ENCODE results near the gene SLC26A3.
A peak's percentile ranks its signal among the peaks of the same experiment; 100 is the strongest.

The SLC26A3 gene

DNA sequence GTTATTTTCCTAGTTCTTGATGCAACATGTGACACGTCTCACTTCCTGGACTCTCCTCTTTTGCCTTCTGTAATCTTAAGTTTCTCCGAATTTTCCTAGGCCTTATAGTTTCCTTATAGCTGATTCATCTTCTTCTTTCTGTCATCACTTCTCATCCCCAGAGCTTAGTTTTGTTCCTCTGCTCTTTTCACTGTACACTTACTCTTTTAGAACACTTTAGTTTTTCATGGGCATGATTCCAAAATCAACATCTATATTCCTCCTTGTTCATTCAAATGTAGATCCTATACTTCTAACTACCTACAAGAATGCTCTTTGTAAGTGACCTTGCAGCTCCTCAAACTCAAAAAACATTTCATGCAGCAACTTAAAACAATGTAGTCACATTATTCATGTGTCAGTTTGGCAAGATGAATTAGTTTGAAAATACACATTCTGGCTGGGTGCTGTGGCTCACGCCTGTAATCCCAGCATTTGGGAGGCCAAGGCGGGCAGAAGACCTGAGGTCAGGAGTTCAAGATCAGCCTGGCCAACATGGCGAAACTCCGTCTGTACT, 13.1 kb upstream of the SLC26A3 start:
- DNase-seq (ENCODE audit: low read depth, low spot score): no peak

DNA sequence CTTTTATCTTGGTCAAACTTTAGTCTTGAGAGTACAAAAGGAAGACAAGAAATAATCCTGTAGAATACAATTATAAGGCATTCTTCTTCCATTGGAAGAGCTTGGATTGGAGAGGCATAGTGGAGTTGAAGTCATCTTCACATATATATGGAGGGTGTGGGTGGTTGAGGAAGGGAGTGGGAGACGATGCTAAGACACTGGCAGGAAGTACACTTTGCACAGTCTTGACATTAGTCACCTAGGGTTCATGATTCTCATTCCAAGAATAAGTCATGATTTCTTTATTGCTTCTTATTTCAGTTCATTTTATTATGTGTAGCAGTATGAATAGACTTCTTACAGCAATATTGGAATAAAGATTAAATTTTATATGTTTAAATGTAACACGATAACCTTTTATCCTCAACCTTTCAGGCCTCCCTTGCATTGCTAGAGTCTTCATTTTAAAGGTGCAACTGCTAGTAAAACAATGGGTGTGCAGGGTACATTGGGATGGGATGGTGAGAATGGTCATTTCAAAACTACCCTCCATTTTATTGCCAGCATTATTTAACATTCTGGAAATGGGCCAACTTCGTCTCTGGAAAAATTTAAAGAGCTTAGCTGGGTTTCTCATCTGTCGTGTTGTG, 12.3 kb upstream of the SLC26A3 start:
- no peak for DNase-seq (ENCODE audit: low read depth, low spot score)

DNA sequence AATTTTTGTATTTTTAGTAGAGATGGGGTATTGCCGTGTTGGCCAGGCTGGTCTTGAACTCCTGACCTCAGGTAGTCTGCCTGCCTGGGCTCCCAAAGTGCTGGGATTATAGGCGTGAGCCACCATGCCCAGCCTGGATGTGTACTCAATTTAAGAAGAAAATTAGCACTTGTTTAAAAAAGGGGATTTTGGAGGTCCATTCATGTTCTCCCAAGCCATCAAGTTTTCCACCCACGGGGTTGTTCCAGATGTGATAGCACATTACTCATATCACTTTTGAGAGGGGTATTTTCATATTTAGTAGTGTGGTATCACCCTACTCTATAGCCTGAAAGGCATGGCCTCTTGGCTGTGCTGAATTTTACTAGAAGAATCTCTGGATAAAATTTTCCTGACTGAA, 10.5 kb upstream of the SLC26A3 start:
- no peak for DNase-seq (ENCODE audit: low read depth, low spot score)

DNA sequence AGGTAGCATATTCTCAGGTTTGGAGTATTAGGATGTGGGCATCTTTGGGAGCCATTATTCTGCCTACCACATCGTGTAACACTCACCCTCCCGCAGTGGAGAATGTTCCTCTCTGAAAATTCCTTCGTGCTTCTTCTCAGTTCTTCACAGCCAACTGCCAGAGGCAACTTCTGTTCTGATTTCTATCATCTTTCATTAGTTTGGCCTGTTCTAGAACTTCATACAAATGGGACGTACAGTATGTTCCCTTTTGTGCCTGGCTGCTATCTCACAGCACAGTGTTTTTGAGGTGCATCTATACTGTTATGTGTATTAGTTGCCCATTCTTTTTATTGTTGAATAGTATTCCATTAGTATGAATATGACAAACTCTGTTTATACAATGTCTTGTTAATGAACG, 8.9 kb upstream of the SLC26A3 start:
- no peak for DNase-seq (ENCODE audit: low read depth, low spot score)

- peak; percentile 7 for DNase-seq (ENCODE audit: low read depth, low spot score)
Observed at GRCh38 chr7:107810626-107811025, 7.6 kb upstream of the SLC26A3 start.

DNA sequence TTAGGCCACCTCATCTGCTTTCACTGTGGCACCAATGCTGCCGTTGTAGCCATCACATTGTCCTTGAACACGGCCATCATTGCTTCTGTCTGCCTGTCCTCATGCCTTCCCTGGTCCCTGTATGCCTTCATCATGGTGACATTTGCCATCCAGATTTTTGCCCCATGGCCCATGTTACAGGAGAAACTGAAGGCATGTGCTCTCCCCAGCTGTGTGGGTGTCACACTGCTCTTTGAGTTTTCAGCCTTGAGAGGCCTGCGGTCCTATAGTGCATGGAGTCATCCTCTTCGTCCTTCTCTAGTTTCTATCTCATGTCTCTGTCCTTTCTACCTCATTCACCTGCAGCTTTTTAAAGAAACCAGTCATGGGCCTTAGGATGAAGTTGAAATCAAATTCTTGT, 6.2 kb upstream of the SLC26A3 start:
- no peak for DNase-seq (ENCODE audit: low read depth, low spot score)

- no peak for DNase-seq (ENCODE audit: low read depth, low spot score)
Observed at GRCh38 chr7:107799647-107800264, 3.3 kb downstream of the SLC26A3 start.

- DNase-seq (ENCODE audit: low read depth, low spot score): no peak
Observed at GRCh38 chr7:107792364-107792763, 10.7 kb downstream of the SLC26A3 start.

DNA sequence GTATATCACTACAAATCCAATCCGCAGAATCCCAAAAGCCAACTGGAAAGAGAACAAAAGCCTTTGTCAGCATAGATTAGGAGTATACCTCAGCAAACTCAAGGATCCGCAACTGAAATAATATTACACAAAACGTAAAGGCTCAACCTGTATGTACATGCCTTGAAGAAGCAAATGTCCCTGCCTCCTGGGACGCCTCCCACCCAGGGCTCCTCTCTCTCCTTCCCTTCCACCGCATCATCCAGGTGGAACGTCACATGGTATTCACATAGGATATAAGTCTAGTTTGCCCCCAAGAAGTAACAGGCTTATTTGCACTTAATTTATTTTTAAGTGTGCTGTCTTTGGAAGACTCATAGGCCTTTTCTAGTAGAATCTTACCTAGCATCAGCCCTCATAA, 13.4 kb downstream of the SLC26A3 start:
- no peak for DNase-seq (ENCODE audit: low read depth, low spot score)

- no peak for DNase-seq (ENCODE audit: low read depth, low spot score)
Observed at GRCh38 chr7:107788662-107789061, 14.4 kb downstream of the SLC26A3 start.

DNA sequence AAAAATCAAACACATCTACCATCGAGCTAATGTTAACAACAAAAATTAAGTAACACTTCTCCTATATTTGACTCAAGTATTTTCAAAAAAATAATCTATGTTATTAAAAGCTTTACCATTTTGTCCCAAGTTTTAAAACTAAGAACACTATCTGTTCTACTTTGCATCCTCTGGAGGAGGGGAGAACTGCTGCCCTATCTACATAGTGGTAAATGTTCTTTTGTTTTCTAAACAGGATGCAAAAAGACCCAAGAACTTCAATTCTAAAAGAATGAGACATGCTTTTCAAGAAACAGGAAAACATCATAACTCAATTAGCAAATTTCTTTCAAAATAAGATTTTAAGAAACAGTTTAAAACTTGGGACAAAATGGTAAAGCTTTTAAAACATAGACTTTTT, 14.8 kb downstream of the SLC26A3 start:
- no peak for DNase-seq (ENCODE audit: low read depth, low spot score)

GRCh38 chr7:107785926-107786325, 17.1 kb downstream of the SLC26A3 start:
- DNase-seq (ENCODE audit: low read depth, low spot score): no peak

- DNase-seq (ENCODE audit: low read depth, low spot score): no peak
Observed at GRCh38 chr7:107785170-107785569, 17.9 kb downstream of the SLC26A3 start.

DNA sequence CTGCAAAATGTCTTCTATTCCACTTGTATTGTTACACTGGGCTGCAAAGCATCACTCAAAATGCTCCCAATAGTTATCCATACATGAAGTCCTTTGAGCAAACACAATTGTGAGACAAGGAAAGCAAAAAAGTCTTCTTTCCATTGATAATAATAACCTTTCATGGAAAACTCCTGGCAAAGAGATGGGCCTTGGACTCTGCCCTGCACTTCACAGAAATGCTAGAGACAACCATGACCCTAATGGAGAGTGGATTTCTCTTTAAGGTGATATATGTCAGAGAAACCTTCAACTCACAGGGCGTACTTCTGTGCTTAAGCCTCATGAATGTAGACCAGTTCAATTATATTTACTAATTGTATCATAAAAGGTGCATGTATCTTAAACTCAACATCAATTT, 19.4 kb downstream of the SLC26A3 start:
- no peak for DNase-seq (ENCODE audit: low read depth, low spot score)

GRCh38 chr7:107782374-107782773, 20.6 kb downstream of the SLC26A3 start:
- no peak for DNase-seq (ENCODE audit: low read depth, low spot score)

DNA sequence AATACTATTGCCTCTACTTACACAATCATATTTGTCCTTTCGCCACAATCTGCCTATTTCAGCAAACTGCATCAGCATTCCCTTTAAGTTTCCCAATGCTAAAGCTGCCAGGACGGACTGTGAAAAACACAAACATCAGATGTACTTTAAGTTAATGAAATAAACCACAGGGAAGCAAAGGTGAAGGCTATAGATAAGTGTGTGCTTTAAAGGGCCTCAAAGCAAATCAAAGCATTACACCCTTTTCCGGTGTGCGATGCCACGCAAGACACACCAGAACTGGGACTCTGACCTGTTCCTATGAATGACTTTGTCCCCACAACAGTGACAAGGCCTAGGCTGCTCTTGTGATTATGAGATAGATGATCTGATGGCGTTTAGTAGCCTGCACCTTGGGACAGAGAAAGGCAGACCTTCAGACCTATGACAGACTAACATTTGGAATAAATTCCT, 23.4 kb downstream of the SLC26A3 start:
- DNase-seq (ENCODE audit: low read depth, low spot score): no peak

DNA sequence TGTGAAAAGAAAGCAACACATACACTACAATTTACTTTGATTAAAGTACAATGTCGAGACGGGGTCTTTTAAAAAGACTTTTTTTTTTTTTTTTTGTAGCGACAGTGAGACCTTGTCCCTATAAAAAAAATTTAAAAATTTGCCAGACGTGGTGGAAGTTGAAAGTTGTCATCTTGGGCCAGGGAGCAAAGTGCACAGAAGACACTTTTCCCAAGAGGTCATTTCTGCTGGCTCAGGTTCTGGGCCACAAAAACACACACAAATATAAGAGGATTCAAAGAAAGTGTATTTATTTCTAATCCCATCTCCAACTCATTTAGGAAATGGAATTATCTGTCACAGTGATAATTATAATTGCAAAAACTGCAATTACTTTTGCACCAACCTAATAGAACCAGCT, 24.7 kb downstream of the SLC26A3 start:
- no peak for DNase-seq (ENCODE audit: low read depth, low spot score)

DNA sequence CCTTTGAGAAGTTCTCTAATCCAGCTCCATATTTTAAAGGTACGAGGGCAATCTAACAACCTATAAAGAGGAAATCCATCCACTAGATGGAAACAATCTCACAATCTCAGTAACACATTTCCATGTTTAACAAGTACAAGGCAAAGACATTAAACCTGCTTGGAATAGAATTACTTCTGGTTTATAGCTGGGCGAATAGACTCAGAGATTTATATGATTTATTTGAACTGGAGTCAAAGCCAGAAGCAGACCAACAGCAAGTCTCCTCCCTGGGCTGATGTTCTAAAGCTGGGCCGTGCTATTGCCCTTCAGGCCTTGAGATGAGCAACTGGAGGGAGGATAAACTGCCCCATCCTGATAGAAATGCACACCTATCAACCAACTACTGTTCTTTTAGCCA, 25.3 kb downstream of the SLC26A3 start:
- DNase-seq (ENCODE audit: low read depth, low spot score): no peak

GRCh38 chr7:107773027-107773426, 30.0 kb downstream of the SLC26A3 start:
- no peak for DNase-seq (ENCODE audit: low read depth, low spot score)

DNA sequence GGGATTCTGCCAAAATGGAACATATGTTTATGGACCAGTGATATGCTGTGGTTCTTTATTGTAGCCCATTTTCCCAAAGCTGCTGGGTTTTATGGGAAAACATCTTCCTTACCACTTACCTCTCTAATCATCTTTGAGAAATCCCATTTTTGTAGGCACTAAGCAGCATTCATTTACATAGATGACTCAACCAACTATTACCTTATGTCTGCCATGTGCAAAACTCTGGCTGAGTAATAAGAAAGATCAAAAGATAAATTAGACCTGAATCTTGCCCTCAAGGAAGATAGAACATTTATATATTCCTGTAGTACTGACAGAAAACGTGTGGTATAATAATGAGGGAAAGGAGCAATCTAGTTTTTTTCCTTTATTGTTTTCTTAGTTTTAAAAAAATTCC, 34.8 kb downstream of the SLC26A3 start:
- DNase-seq (ENCODE audit: low read depth, low spot score): no peak

DNA sequence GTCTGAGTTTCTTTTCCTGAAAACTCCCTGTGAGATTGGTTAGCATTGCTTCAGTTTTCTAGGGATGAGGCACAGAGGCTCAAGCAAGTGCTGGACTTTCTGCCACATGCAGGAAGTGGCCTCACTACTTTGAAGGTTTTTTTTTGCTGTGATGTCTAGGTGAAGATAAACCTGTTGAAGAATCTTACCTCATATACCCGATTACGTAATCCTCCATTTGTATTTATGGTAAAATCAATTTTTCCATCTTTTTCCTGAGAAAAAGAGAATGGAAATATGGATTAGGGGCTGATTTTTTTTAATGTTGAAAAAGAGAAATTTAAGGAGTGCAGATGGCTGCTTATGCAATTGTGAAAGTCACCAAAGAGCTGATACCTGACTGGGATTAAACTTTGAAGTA, 35.6 kb downstream of the SLC26A3 start:
- DNase-seq (ENCODE audit: low read depth, low spot score): no peak

DNA sequence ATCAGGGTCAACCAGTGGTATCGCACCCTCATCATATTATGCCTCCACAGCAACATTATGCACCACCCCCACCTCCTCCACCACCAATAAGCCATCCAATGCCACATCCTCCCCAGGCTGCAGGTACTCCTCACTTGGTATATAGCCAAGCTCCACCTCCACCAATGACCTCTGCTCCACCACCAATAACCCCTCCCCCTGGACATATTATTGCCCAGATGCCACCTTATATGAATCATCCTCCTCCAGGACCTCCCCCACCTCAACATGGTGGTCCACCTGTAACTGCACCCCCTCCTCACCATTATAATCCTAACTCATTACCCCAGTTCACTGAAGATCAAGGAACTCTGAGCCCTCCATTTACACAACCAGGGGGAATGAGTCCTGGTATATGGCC, 44.4 kb downstream of the SLC26A3 start:
- DNase-seq (ENCODE audit: low read depth, low spot score): no peak

GRCh38 chr7:107754642-107755041, 48.4 kb downstream of the SLC26A3 start:
- no peak for DNase-seq (ENCODE audit: low read depth, low spot score)
